Spleen (tissue), 11 donors: ENCODE data around the gene NPC1L1. TPM values are rescaled to one million over a fixed set of nuclear protein-coding genes. Genes with fewer than 3 reads are reported as not detected.
A peak's percentile ranks its signal among the peaks of the same experiment; 100 is the strongest.

Experiments
- DNase-seq: peaks from one replicate; pipeline ENCODE4 v3.0.0-alpha.2; 2020
- H3K27ac ChIP-seq, 8 donors: fragments of 200-600 bp; sonication (generic) in 7 of 8; 1 replicate in 4 of 8; 2 replicates in 4 of 8; pipeline versions ENCODE4 v1.5.0 to v1.8.0; 2016 to 2021; ENCODE audit warnings: inconsistent platforms in 4 of 8, mild to moderate bottlenecking in 4 of 8, moderate library complexity in 1 of 8
- H3K27me3 ChIP-seq, 7 donors: fragments of 200-600 bp; sonication (generic) in 6 of 7; replicated peaks in 1 of 7; 1 replicate in 4 of 7; 2 replicates in 3 of 7; pipeline versions ENCODE4 v1.5.0 to v1.8.0; 2016 to 2021; ENCODE audit warnings: inconsistent platforms in 3 of 7, mild to moderate bottlenecking in 1 of 7
- H3K36me3 ChIP-seq, 6 donors: fragments of 200-600 bp; sonication (generic) in 5 of 6; 1 replicate in 4 of 6; 2 replicates in 2 of 6; pipeline versions ENCODE4 v1.5.0 to v1.8.0; 2016 to 2021; ENCODE audit warnings: inconsistent platforms in 2 of 6
- H3K4me1 ChIP-seq, 6 donors: fragments of 200-600 bp; sonication (generic) in 5 of 6; 1 replicate in 3 of 6; 2 replicates in 3 of 6; pipeline versions ENCODE4 v1.5.0 to v1.8.0; 2016 to 2021; ENCODE audit warnings: inconsistent platforms in 3 of 6
- H3K4me3 ChIP-seq, 8 donors: fragments of 200-600 bp; sonication (generic) in 7 of 8; 1 replicate in 4 of 8; 2 replicates in 4 of 8; pipeline versions ENCODE4 v1.5.0 to v1.8.0; 2016 to 2021; ENCODE audit warnings: inconsistent platforms in 4 of 8, mild to moderate bottlenecking in 4 of 8, moderate library complexity in 2 of 8
- H3K9me3 ChIP-seq, 8 donors: fragments of 200-600 bp; sonication (generic) in 7 of 8; 1 replicate in 4 of 8; 2 replicates in 4 of 8; pipeline versions ENCODE4 v1.5.0 to v1.8.0; 2016 to 2021; ENCODE audit warnings: inconsistent platforms in 4 of 8
- CTCF ChIP-seq, 11 experiments: fragments of 200-600 bp in 7 of 11; fragments of 450-650 bp in 4 of 11; sonication (generic) in 4 of 11; IDR thresholded peaks in 8 of 11; conservative IDR thresholded peaks in 3 of 11; 1 replicate in 7 of 11; 2 replicates in 4 of 11; pipeline versions ENCODE4 v1.4.0 to v1.8.0; 2016 to 2021; ENCODE audit warnings: antibody characterized with exemption in 11 of 11, inconsistent platforms in 4 of 11, mild to moderate bottlenecking in 1 of 11
- POLR2A ChIP-seq, 3 donors: fragments of 450-650 bp; IDR thresholded peaks; one replicate each; pipeline ENCODE4 v1.5.1; 2017; ENCODE audit warnings: antibody characterized with exemption in 3 of 3, mild to moderate bottlenecking in 1 of 3
- POLR2AphosphoS5 ChIP-seq, 3 donors: sonication (generic); formaldehyde crosslinking; IDR thresholded peaks; one replicate each; pipeline ENCODE4 v1.5.1; 2017; ENCODE audit warnings: antibody characterized with exemption in 3 of 3
- WGBS, 5 donors: extraction: QIAGEN DNeasy Blood & Tissue Kit in 3 of 5; methylation state at CpG; one replicate each; pipeline versions ENCODE4 v1.1.5 to v1.1.7; 2013 to 2018; 5-methylcytosine and 5-hydroxymethylcytosine counted together
- intact Hi-C: fragments of 100-400 bp; cut with DNase I; formaldehyde crosslinking; loops from one replicate; pipeline ENCODE4 v1.15.0; 2023; ENCODE audit warnings: low total_unique reads
- polyA plus RNA-seq, 3 donors: library from polyadenylated mRNA; stranded (reverse); fragments of 200-250 nt; gene quantifications; one replicate each; pipeline ENCODE4 v1.2.1, GENCODE V29; 2013
- total RNA-seq, 7 donors: library from RNA; depleted of rRNA in 3 of 7; stranded (reverse); fragments of >200 nt in 3 of 7; fragmentation: NEBNext Ultra II Directional in 4 of 7; extraction: Animal tissue kit (Norgen Biotek cat#: 25700) in 4 of 7; gene quantifications; one replicate each; pipeline versions ENCODE4 v1.1.0 to v1.2.1, GENCODE V29; 2016 to 2021
- donor health status: healthy with polysubstance abuse.
- donor health status: DM: no; HTN: no; CAD: no; lungs with moderate emphysema.
- donor health status: DM: no; HTN: no; CAD: no.
- donor health status: Bipolar disorder and iron deficiency.
- donor health status: healthy.
- donor health status: DM: no; HTN: no; CAD: no.
- donor health status: DM: yes; HTN: yes; CAD: no.

NPC1L1 gene
- total and polyA plus RNA-seq, 10 donors = 0.02 to 0.07 (median 0.03) TPM; not detected in 6

DNA sequence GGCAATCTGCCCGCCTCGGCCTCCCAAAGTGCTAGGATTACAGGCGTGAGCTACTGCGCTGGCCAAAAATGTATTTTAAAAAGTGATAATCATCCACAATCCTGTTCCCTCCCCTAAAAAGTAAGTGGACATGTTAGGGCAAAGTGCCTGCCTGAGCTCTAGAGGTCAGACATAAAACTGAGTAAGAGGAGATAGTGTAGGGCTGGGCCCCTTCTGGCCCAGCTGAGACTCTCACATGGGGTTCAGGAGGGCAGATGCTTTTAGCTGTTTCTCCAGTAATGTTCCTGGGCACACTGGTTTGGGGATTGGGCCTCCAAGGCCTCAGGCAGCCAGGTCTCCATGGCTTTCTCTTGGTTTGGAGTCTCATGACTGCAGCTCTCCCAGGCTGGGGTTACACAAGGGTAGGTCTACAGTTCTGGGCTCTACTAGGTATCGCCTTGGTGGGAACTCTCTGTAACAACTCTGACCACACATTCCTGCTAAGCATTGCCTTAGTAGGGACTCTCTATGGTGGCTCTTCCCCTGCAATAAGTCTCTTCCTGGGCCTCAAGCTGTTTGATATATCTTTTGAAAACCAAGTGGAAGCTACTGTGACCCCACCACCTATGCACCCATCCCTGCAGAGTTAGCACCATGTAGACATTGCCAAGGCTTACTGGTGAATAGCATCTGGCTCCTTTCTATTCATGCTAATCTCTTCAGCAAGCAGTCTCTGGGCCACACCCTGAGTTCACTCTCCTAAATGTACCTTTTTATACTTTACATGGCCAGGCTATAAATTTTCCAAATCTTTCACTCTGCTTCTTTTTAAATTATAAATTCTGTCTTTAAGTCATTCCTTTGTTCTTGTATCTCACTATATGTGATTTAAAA is 43.7 kb downstream of the NPC1L1 start:
- intact Hi-C loops = no loop called here
- Histone ChIP-seq H3K9me3 (no peaks in the 10 kb centered on the region), H3K4me3 (no peak overlapping the region), H3K27ac (no peak overlapping the region), H3K27me3 (peaks cover 0 to 9% (median 0%) of the 10 kb centered on the region in 7 donors), H3K4me1 (no peaks in the 10 kb centered on the region), H3K36me3 (no peaks in the 10 kb centered on the region)
- TF ChIP-seq POLR2A (IDR thresholded peaks at IDR 0.05) (no peak), POLR2AphosphoS5 (IDR thresholded peaks at IDR 0.05) (no peak), CTCF (IDR thresholded peaks at IDR 0.05 in 8 of 11, conservative IDR thresholded peaks at IDR 0.05 in 3 of 11) (no peak)
- WGBS, 5 donors = 91 to 98% (median 97%) methylated on average over 5 of the region's 5 CpGs
- DNase-seq = no peak

DNA sequence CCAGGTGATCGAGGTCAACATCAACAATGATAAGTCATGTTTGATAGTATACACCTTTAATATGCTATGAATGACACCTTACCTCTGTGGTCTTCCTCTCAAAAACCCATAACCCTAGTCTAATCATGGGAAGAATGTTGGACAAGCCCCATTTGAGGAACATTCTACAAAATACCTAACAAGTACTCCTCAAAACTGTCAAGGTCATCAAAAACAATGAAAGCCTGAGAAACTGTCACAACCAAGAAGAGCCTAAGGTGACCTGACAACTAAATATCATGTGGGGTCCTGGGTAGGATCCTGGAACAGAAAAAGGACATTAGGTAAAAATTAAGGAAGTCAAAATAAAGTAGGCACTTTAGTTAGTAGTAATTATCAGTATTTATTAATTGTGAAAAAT is 44.7 kb downstream of the NPC1L1 start:
- 76 to 94% (median 91%) methylated on average over 1 of the region's 1 CpG for WGBS, 5 donors
- no peak for DNase-seq
- TF ChIP-seq POLR2AphosphoS5 (IDR thresholded peaks at IDR 0.05) (no peak), POLR2A (IDR thresholded peaks at IDR 0.05) (no peak), CTCF (IDR thresholded peaks at IDR 0.05 in 8 of 11, conservative IDR thresholded peaks at IDR 0.05 in 3 of 11) (no peak)
- Histone ChIP-seq H3K9me3 (no peaks in the 10 kb centered on the region), H3K27me3 (peaks cover 0 to 9% (median 0%) of the 10 kb centered on the region in 7 donors), H3K36me3 (no peaks in the 10 kb centered on the region), H3K4me3 (no peak overlapping the region), H3K4me1 (peaks cover 0 to 2% (median 1%) of the 10 kb centered on the region in 6 donors), H3K27ac (no peak overlapping the region)
- intact Hi-C loops = no loop called here

DNA sequence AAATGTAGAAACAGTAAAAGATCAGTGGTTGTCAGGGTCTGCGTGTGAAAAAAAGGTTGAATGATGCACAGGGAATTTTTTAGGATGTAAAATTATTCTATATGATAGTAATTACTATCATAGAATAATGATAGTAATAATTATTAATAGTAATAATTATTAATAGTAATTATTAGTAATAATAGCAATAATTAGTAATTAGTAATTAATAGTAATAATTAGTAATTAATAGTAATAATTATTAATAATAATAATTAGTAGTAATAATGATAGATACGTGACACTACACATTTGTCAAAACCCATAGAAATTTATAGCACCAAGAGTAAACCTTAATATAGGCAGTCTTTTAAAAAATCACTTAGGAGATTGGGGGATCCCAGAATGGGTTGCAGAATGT is 46.2 kb downstream of the NPC1L1 start:
- no peaks in the 10 kb centered on the region for H3K9me3 ChIP-seq
- 78 to 91% (median 83%) methylated on average over 2 of the region's 2 CpGs for whole genome bisulfite sequencing, 5 donors
- H3K27ac ChIP-seq = no peak overlapping the region
- DNase-seq = no peak
- no peak for TF ChIP-seq CTCF (IDR thresholded peaks at IDR 0.05 in 8 of 11, conservative IDR thresholded peaks at IDR 0.05 in 3 of 11)
- TF ChIP-seq POLR2AphosphoS5 (IDR thresholded peaks at IDR 0.05) = no peak
- no peak for TF ChIP-seq POLR2A (IDR thresholded peaks at IDR 0.05)
- peaks cover 0 to 9% (median 0%) of the 10 kb centered on the region in 7 donors for H3K27me3 ChIP-seq
- no peaks in the 10 kb centered on the region for H3K36me3 ChIP-seq
- H3K4me1 ChIP-seq = peaks cover 0 to 9% (median 6%) of the 10 kb centered on the region in 6 donors
- H3K4me3 ChIP-seq = no peak overlapping the region
- intact Hi-C loops = no loop called here

DNA sequence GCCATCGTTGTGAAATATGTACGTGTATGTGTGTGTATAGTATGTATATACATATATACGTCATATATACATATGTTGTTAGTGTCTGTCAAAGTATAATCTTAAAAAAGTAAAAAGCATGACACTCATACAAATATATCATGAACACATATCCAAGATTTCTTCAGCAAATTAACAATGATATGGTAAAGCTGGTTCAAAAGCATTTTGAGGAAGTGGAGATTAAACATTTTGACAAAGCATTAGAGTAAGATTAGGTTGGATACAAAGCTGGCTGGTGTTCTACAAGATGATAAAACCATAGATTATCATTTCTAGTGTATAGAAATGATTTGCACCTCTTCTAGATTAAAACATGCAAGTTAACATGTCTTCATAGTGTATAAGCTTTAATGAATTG is 49.9 kb downstream of the NPC1L1 start:
- Histone ChIP-seq H3K27ac (peak overlapping the region; percentile 95 to 100 (median 98)), H3K27me3 (peaks cover 0 to 9% (median 0%) of the 10 kb centered on the region in 7 donors), H3K4me3 (peak overlapping the region; percentile 75 to 91 (median 83)), H3K4me1 (peaks cover 20 to 47% (median 40%) of the 10 kb centered on the region in 6 donors), H3K36me3 (no peaks in the 10 kb centered on the region), H3K9me3 (no peaks in the 10 kb centered on the region)
- TF ChIP-seq POLR2AphosphoS5 (IDR thresholded peaks at IDR 0.05) (no peak), POLR2A (IDR thresholded peaks at IDR 0.05) (no peak)
- intact Hi-C loops = no loop called here
- 10 to 12% (median 11%) methylated on average over 3 of the region's 3 CpGs for WGBS, 5 donors
- DNase-seq = no peak
